ENCODE results near the gene MEGF10.

GRCh38 chr5:127410959-127411358, 120.4 kb downstream of the MEGF10 start:
- TF ChIP-seq, protein P1, sequence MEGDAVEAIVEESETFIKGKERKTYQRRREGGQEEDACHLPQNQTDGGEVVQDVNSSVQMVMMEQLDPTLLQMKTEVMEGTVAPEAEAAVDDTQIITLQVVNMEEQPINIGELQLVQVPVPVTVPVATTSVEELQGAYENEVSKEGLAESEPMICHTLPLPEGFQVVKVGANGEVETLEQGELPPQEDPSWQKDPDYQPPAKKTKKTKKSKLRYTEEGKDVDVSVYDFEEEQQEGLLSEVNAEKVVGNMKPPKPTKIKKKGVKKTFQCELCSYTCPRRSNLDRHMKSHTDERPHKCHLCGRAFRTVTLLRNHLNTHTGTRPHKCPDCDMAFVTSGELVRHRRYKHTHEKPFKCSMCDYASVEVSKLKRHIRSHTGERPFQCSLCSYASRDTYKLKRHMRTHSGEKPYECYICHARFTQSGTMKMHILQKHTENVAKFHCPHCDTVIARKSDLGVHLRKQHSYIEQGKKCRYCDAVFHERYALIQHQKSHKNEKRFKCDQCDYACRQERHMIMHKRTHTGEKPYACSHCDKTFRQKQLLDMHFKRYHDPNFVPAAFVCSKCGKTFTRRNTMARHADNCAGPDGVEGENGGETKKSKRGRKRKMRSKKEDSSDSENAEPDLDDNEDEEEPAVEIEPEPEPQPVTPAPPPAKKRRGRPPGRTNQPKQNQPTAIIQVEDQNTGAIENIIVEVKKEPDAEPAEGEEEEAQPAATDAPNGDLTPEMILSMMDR (IDR thresholded peaks at IDR 0.05): no peak
- TF ChIP-seq POLR2A (IDR thresholded peaks at IDR 0.05): no peak
